ENCODE data around the gene CROCC2. TPM values are rescaled to one million over a fixed set of nuclear protein-coding genes. Genes with fewer than 3 reads are reported as not detected.

The CROCC2 gene
- polyA plus RNA-seq, 1 donor (not counting 4 experiments of a cell fraction or from before 2014, with no cell fraction given): not detected

DNA sequence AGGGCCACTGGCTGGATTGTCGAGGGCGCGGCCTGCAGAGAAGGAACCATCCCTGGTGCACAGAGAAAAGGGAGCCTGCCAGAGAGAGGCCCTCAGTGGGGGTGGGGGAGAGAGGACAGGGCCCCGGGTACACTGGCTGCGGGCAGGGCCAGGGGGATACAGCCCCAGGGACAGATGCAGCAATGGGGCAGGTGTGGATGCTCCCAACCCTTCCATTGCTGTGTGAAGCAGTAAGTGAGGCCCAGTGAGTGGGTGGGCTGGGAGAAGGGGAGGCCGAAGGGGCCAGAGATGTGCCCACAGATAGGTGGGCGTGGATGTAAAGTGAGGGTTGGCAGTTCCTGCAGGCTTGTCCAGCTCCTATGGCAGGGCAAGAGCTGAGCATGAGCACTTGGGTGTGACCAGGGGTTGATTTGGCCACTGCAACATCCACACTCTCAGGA, 30.1 kb upstream of the CROCC2 start:
- no peaks in the 10 kb centered on the region for H3K36me3 ChIP-seq (ENCODE audit: control insufficient read depth in 2 of 2, extremely low read depth in 1 of 2, insufficient read depth in 2 of 2, low read length in 2 of 2)
- no peak overlapping the region for H3K4me3 ChIP-seq (ENCODE audit: control insufficient read depth in 2 of 3, extremely low read depth in 1 of 3, insufficient read depth in 2 of 3, low read depth in 1 of 3, low read length in 3 of 3)
- no peak for TF ChIP-seq EZH2 (IDR thresholded peaks at IDR 0.05; ENCODE audit: low read length)
- TF ChIP-seq, protein P1, sequence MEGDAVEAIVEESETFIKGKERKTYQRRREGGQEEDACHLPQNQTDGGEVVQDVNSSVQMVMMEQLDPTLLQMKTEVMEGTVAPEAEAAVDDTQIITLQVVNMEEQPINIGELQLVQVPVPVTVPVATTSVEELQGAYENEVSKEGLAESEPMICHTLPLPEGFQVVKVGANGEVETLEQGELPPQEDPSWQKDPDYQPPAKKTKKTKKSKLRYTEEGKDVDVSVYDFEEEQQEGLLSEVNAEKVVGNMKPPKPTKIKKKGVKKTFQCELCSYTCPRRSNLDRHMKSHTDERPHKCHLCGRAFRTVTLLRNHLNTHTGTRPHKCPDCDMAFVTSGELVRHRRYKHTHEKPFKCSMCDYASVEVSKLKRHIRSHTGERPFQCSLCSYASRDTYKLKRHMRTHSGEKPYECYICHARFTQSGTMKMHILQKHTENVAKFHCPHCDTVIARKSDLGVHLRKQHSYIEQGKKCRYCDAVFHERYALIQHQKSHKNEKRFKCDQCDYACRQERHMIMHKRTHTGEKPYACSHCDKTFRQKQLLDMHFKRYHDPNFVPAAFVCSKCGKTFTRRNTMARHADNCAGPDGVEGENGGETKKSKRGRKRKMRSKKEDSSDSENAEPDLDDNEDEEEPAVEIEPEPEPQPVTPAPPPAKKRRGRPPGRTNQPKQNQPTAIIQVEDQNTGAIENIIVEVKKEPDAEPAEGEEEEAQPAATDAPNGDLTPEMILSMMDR (optimal IDR thresholded peaks at IDR 0.05 in 1 of 3, IDR thresholded peaks at IDR 0.05 in 1 of 3, conservative IDR thresholded peaks at IDR 0.05 in 1 of 3; ENCODE audit: extremely low read depth in 1 of 3, insufficient read depth in 2 of 3, low read length in 3 of 3): no peak
- H4K20me1 ChIP-seq (ENCODE audit: control insufficient read depth, extremely low read depth, insufficient read depth, low read length): no peaks in the 10 kb centered on the region
- H3K4me1 ChIP-seq (ENCODE audit: control insufficient read depth, extremely low read depth, insufficient read depth, low read length): no peaks in the 10 kb centered on the region
- H3K9me1 ChIP-seq (ENCODE audit: control insufficient read depth, extremely low read depth, insufficient read depth, low read length): no peaks in the 10 kb centered on the region
- no peak overlapping the region for H2AFZ ChIP-seq (ENCODE audit: control insufficient read depth, low read length)
- no peaks in the 10 kb centered on the region for H3K9me3 ChIP-seq (ENCODE audit: control insufficient read depth, low read depth, low read length)
- dilution Hi-C loops (cut with MboI; ENCODE audit: extremely low pct_ligation_motif_present, low sequenced_read_pairs): no loop called here
- no peak overlapping the region for H3K27ac ChIP-seq (ENCODE audit: control insufficient read depth, insufficient read depth, low read length)
- peaks cover 3% of the 10 kb centered on the region for H3K27me3 ChIP-seq (ENCODE audit: control insufficient read depth, extremely low read depth, insufficient read depth, low read length)
- no peak overlapping the region for H3K4me2 ChIP-seq (ENCODE audit: control insufficient read depth, extremely low read depth, insufficient read depth, low read depth, low read length)
- H3K9ac ChIP-seq (ENCODE audit: control insufficient read depth, extremely low read depth, insufficient read depth, low read length): no peak overlapping the region
- FAIRE-seq: no peak
- no peak for DNase-seq (ENCODE audit: low read depth, low spot score)
- no peaks in the 10 kb centered on the region for H3K79me2 ChIP-seq (ENCODE audit: control insufficient read depth, insufficient read depth, low read length)

DNA sequence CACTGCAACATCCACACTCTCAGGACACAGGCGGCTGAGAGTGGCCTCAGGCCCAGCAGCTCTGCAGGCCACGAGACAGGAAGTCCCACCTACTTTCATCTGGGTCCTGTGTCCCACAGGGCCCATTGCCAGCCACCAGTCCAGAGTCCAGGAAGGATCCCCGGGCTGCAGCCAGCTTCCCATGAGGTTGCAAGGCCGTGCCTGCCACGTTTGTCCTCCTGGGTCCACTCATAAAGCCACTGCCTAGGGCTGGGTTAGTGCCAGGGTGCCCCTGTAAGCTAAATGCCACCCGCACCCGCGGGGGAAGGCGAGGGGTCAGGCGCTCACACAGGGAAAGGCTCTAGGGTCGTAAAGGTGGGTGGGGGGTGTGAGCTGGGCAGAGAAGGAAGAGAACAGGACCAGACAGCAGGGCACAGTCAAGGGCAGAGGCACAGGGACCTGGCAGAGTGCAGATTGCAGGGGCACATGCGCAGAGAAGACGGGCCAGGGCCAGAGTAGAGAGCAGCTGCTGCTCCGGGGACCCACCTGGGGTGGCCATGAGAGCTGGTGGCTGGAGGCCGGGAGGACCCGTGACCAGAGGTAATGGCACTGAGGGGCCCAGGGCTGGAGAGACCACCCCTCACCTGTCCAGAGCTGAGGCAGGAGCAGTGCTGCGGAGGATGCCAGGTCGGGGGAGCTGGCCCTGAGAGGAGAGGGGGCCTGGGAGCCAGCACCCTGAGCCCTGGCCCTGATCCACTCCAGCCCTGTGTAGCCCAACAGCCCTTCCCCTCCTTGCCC, 29.5 kb upstream of the CROCC2 start:
- Histone ChIP-seq H3K27ac (ENCODE audit: control insufficient read depth, insufficient read depth, low read length) (no peak overlapping the region), H3K9me1 (ENCODE audit: control insufficient read depth, extremely low read depth, insufficient read depth, low read length) (no peaks in the 10 kb centered on the region), H3K4me1 (ENCODE audit: control insufficient read depth, extremely low read depth, insufficient read depth, low read length) (no peaks in the 10 kb centered on the region), H2AFZ (ENCODE audit: control insufficient read depth, low read length) (no peak overlapping the region), H3K4me2 (ENCODE audit: control insufficient read depth, extremely low read depth, insufficient read depth, low read depth, low read length) (no peak overlapping the region), H3K27me3 (ENCODE audit: control insufficient read depth, extremely low read depth, insufficient read depth, low read length) (peaks cover 3% of the 10 kb centered on the region), H3K4me3 (ENCODE audit: control insufficient read depth in 2 of 3, extremely low read depth in 1 of 3, insufficient read depth in 2 of 3, low read depth in 1 of 3, low read length in 3 of 3) (no peak overlapping the region), H3K9me3 (ENCODE audit: control insufficient read depth, low read depth, low read length) (no peaks in the 10 kb centered on the region), H3K36me3 (ENCODE audit: control insufficient read depth in 2 of 2, extremely low read depth in 1 of 2, insufficient read depth in 2 of 2, low read length in 2 of 2) (no peaks in the 10 kb centered on the region), H3K79me2 (ENCODE audit: control insufficient read depth, insufficient read depth, low read length) (no peaks in the 10 kb centered on the region), H4K20me1 (ENCODE audit: control insufficient read depth, extremely low read depth, insufficient read depth, low read length) (no peaks in the 10 kb centered on the region), H3K9ac (ENCODE audit: control insufficient read depth, extremely low read depth, insufficient read depth, low read length) (no peak overlapping the region)
- dilution Hi-C loops (cut with MboI; ENCODE audit: extremely low pct_ligation_motif_present, low sequenced_read_pairs): no loop called here
- TF ChIP-seq, protein P1 (optimal IDR thresholded peaks at IDR 0.05 in 1 of 3, IDR thresholded peaks at IDR 0.05 in 1 of 3, conservative IDR thresholded peaks at IDR 0.05 in 1 of 3; ENCODE audit: extremely low read depth in 1 of 3, insufficient read depth in 2 of 3, low read length in 3 of 3): no peak
- no peak for TF ChIP-seq EZH2 (IDR thresholded peaks at IDR 0.05; ENCODE audit: low read length)
- DNase-seq (ENCODE audit: low read depth, low spot score): no peak
- no peak for FAIRE-seq

Measured in keratinocyte (primary cell).